22Rv1 (cell line): ENCODE data around the gene SPSB1.

Experiments
- CTCF ChIP-seq: fragments of 450-650 bp; IDR thresholded peaks from 2 replicates; pipeline ENCODE4 v1.5.1; 2017; ENCODE audit warnings: mild to moderate bottlenecking
- ZFX ChIP-seq: fragments of 450-650 bp; IDR thresholded peaks from 2 replicates; pipeline ENCODE4 v1.6.1; 2017; ENCODE audit warnings: antibody characterized with exemption, borderline replicate concordance

- TF ChIP-seq CTCF, result no peak
- no peak for TF ChIP-seq ZFX
These were observed 11.2 kb downstream of the SPSB1 start for GRCh38 chr1:9303916-9304315.
